IPS DF 4.7 (cell line): Measurements from ENCODE around the gene YY1.
"Not testable (repeated sequence)": the region's sequence is repeated elsewhere in the genome, so short reads cannot be mapped to it uniquely, and the experiment has no call there.

Experiments
- DNase-seq: peaks from one replicate; pipeline ENCODE4 v3.0.0-alpha.2; 2013; ENCODE audit warnings: low spot score; ENCODE audit errors: extremely low read depth

The YY1 gene

GRCh38 chr14:100283984-100284881 lies 45.3 kb downstream of the YY1 start:
- DNase-seq = no peak

- no peak for DNase-seq
Measured at GRCh38 chr14:100285021-100285912, 46.3 kb downstream of the YY1 start.

DNA sequence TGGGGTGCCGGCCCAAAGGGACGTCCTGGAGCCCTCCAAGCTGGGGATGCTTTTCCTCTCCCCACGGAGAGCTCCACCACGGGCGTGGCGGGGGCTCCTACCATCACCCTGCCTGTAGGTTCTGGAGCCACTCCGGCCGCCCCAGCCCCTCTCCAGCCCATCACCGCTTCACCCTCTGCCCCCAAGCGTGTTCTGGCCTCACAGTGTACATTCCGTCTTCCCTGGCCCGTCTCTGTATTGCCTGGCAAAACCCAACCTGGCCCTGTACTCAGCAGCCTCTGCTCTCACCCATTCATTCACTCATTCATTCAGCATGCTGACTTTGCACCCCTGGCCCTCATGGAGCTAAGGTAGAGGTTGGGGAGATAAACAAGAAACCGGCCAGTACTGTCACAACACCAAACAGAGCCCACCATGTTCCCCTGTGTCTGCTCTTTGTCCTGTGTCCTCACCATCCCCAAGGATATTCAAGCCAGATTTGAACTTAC lies 47.0 kb downstream of the YY1 start:
- no peak for DNase-seq

GRCh38 chr14:100286484-100287191 lies 47.7 kb downstream of the YY1 start:
- no peak for DNase-seq

- no peak for DNase-seq
Measured at GRCh38 chr14:100287202-100287997, 48.5 kb downstream of the YY1 start.

- not testable (repeated sequence) for DNase-seq
Measured at GRCh38 chr14:100287998-100288295, 49.0 kb downstream of the YY1 start.

DNA sequence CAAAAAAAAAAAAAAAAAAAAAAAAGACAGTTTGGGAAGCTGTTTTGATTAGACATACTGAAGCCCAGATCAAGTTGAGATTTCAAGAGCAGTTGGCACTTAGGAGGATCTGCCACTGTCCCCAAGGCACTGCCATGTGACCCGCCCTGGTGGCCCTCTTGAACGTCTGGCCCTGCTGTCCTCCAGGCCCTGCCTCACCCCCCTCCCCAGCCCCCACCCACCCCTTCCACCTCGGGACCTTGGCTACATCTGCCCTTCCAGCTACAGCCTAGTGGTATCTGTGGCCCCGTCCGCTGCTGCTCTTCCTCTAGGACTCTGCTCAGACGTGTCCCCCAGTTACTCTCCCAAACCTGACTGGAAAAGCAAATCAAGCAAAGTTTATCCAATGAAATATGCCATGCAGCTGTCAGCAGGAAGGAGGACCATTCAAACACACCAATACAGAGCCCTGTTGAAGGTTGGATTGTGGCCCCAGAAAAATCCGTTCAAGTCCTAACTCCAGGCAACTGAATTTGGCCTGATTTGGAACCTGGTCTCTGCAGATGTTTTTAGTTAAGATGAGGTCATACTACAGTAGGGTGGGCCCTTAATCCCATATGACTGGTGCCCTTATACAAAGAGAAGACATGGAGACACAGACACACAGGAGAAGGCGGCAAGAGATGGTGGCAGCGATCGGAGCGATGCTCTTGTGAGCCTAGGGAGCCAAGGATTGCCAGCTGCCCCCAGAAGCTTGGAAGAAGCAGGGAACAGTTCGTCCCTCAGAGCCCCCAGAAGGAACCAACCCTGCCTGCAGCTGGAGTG lies 49.6 kb downstream of the YY1 start:
- no peak for DNase-seq

DNA sequence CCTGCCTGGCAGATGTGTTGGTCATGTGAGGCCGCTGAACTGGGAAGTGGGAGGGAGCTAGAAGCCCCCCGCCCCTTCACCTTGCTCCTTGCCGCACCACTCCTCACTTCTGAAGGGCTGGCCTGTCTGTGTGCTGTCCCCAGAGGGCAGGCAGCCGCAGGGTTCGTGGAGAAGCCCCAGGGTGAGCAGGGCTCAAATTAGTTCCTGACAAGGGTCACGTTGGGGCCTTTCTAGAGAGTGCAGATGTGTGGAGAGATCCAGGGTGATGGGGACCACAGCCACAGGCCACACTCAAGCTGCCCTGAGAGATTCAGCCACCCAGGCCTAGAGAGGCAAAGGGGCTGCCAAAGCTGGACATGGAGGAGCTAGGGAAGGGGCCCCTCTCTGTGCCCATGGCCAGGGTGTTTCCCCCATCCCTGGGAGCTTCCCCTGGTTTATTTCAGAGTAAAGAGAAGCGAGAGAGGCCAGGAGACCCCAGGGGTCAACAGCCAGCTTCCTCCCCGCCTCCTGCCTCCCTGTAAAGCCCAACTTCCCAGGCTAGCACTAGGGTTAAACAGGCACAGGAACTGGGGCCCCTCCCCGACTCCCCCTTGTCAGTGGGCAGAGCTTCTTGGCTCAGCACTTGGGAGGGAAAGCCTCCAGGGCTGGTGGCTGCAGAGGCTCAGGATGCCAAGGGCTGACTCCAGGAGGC lies 51.1 kb downstream of the YY1 start:
- DNase-seq = no peak

DNA sequence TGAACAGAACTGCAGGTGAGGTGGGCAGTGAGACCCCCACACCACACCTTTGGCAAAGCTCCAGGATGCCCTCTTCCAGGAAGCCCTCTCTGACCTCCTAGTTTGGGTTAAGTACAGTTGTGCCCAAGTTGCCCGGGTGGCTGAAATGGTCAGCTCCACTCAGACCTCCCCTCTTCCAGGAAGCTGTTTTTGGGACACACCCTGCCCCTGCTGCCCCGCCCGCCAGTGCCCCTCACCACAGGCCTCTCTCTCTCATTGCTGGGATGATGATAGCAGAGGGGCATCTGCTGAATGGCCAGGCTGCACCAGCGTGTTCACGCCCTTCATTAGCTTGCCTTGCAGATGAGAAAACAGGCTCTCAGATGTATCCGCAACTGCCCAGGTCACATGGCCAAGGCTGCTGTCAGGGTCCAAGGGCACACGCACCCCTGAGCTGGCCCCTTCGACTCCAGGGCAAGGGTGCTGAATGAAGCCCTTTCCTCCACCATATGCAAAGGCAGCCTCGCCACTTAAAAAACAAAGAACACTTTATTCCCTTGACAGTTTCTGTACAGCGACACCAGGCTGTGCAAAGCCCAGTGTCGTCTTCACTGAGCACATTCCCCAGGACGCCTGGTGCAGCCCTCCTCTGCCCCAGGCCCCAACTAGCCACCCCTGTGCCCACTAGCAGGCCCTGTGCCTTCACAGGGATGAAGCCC lies 51.8 kb downstream of the YY1 start:
- DNase-seq = no peak

GRCh38 chr14:100291305-100292075 lies 52.5 kb downstream of the YY1 start:
- no peak for DNase-seq

GRCh38 chr14:100292301-100292775 lies 53.4 kb downstream of the YY1 start:
- DNase-seq = no peak

GRCh38 chr14:100292776-100293461 lies 54.0 kb downstream of the YY1 start:
- DNase-seq = no peak

- DNase-seq = no peak
Measured at GRCh38 chr14:100293497-100294212, 54.7 kb downstream of the YY1 start.

DNA sequence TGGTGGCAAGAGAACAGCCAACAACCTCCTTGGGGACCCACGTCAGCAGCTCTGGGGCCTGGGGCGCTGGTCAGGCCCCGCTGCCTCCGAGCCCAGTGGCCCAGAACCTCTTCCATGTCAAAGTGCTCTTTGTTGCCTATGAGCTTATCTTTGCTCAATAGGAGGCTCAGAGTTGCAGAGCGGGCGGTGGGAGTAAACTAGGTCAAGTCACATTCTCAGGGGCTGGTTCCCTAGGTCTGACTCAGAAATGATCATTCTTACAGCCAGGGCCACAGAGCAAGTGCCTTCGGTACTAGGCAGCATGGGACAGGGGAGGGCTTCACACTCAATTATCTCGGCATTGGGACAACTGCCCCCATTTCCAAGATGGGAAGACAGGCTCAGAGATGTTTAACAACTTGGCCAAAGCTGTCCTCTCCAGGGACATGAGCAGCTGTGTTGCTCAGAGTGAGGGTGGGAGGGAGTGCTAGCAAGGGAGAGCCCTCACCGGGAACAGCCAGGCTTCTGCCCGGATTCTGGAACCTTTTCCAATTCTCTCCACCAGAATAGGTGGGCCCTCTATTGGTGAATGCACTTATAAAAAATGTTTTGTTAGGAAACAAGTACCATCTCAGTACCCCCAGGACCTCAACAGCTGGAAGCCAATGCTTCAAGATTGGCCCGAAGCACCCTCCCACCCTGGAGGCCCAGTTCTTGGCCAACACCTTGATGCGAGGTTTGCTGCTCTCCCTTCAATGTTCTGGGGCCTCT lies 55.4 kb downstream of the YY1 start:
- DNase-seq = no peak

DNA sequence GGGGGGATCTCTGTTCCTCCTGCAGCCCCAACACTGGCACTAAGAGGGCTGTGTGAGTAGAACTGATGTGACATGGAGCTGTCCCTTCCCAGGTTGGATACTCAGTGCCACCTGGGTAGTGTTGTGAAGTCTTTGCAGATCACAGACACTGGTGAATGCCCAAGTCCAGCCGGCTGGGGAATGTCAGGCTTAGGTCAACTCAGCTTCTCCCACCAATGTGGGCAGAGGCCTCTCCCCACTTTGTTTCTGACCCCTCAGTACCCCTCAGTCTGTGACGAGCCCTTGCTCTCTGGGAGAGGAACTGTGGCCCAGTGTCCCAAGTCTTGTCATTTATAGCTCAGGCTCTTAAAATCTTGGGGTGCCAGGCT lies 56.0 kb downstream of the YY1 start:
- no peak for DNase-seq
